Keratinocyte (primary cell): Measurements from ENCODE around the gene IGFBP4. TPM values are rescaled to one million over a fixed set of nuclear protein-coding genes. Genes with fewer than 3 reads are reported as not detected.

Source experiments
- DNase-seq: peaks from one replicate; pipeline ENCODE4 v3.0.0-alpha.2; 2011; ENCODE audit warnings: low read depth, missing footprints, low spot score
- FAIRE-seq: peaks from 2 replicates; lab custom pipeline; 2011; peaks lifted over from hg19 to GRCh38; lab: Jason Lieb, UNC
- H2AFZ ChIP-seq: 2 replicates; pipeline ENCODE4 v1.6.0; 2012; ENCODE audit warnings: low read length, control low read depth, inconsistent platforms; ENCODE audit not compliant: control insufficient read depth
- H3K27ac ChIP-seq: 2 replicates; pipeline ENCODE4 v1.5.1; 2011; ENCODE audit warnings: low read length; ENCODE audit not compliant: control insufficient read depth, insufficient read depth
- H3K27me3 ChIP-seq: 3 replicates; pipeline ENCODE4 v1.6.0; 2011; ENCODE audit warnings: low read length; ENCODE audit not compliant: control insufficient read depth, insufficient read depth; ENCODE audit errors: extremely low read depth
- H3K36me3 ChIP-seq, 2 experiments: 2 replicates in 1 of 2; 3 replicates in 1 of 2; pipeline ENCODE4 v1.5.1; 2011; ENCODE audit warnings: low read length in 2 of 2, mild to moderate bottlenecking in 1 of 2; ENCODE audit not compliant: control insufficient read depth in 2 of 2, insufficient read depth in 2 of 2; ENCODE audit errors: extremely low read depth in 1 of 2
- H3K4me1 ChIP-seq: 3 replicates; pipeline ENCODE4 v1.5.1; 2011; ENCODE audit warnings: low read length; ENCODE audit not compliant: control insufficient read depth, insufficient read depth; ENCODE audit errors: extremely low read depth
- H3K4me2 ChIP-seq: 3 replicates; pipeline ENCODE4 v1.6.0; 2011; ENCODE audit warnings: low read depth, low read length; ENCODE audit not compliant: control insufficient read depth, insufficient read depth; ENCODE audit errors: extremely low read depth
- H3K4me3 ChIP-seq, 3 experiments: fragments of 200-600 bp in 1 of 3; sonication (generic) in 1 of 3; 2 replicates in 2 of 3; 3 replicates in 1 of 3; pipeline ENCODE4 v1.5.1; 2011 to 2016; ENCODE audit warnings: low read length in 3 of 3, mild to moderate bottlenecking in 3 of 3, control low read depth in 2 of 3, inconsistent platforms in 1 of 3, low read depth in 1 of 3, mixed read lengths in 1 of 3, mixed run types in 1 of 3, moderate library complexity in 1 of 3; ENCODE audit not compliant: control insufficient read depth in 2 of 3, insufficient read depth in 2 of 3; ENCODE audit errors: extremely low read depth in 1 of 3
- H3K79me2 ChIP-seq: 2 replicates; pipeline ENCODE4 v1.6.0; 2012; ENCODE audit warnings: low read length; ENCODE audit not compliant: control insufficient read depth, insufficient read depth
- H3K9ac ChIP-seq: 3 replicates; pipeline ENCODE4 v1.6.0; 2011; ENCODE audit warnings: low read length; ENCODE audit not compliant: control insufficient read depth, insufficient read depth; ENCODE audit errors: extremely low read depth
- H3K9me1 ChIP-seq: 3 replicates; pipeline ENCODE4 v1.6.0; 2011; ENCODE audit warnings: low read length; ENCODE audit not compliant: control insufficient read depth, insufficient read depth; ENCODE audit errors: extremely low read depth
- H3K9me3 ChIP-seq: 2 replicates; pipeline ENCODE4 v1.5.1; 2012; ENCODE audit warnings: low read depth, low read length; ENCODE audit not compliant: control insufficient read depth
- H4K20me1 ChIP-seq: 3 replicates; pipeline ENCODE4 v1.6.0; 2011; ENCODE audit warnings: low read length; ENCODE audit not compliant: control insufficient read depth, insufficient read depth; ENCODE audit errors: extremely low read depth
- EZH2 ChIP-seq: IDR thresholded peaks from one replicate; pipeline ENCODE4 v1.6.1; 2012; ENCODE audit warnings: inconsistent platforms, mild to moderate bottlenecking, low read length, moderate library complexity
- dilution Hi-C: fragments of 300-500 bp; cut with MboI; formaldehyde crosslinking; loops from one replicate; pipeline ENCODE4 v1.7.0; 2020; ENCODE audit warnings: low sequenced_read_pairs; ENCODE audit not compliant: extremely low pct_ligation_motif_present
- polyA plus RNA-seq, 5 experiments: library from polyadenylated mRNA; depleted of rRNA in 3 of 5; stranded (reverse) in 3 of 5; stranded (forward) in 1 of 5; unstranded in 1 of 5; fragments of >200 nt; gene quantifications; 1 replicate in 1 of 5; 2 replicates in 3 of 5; 3 replicates in 1 of 5; pipeline versions ENCODE4 v1.2.1 to v1.2.3, GENCODE V29; 2011 to 2012; ENCODE audit warnings: missing spikeins in 2 of 5, low read depth in 1 of 5, low replicate concordance in 1 of 5
- TF ChIP-seq, protein P1 (sequence below), 3 experiments: IDR thresholded peaks in 1 of 3; conservative IDR thresholded peaks in 1 of 3; optimal IDR thresholded peaks in 1 of 3; 2 replicates in 2 of 3; 3 replicates in 1 of 3; pipeline versions ENCODE3 to v1.5.1; 2011; ENCODE audit warnings: low read length in 3 of 3, mild to moderate bottlenecking in 3 of 3, moderate library complexity in 2 of 3, control low read depth in 1 of 3, inconsistent platforms in 1 of 3; ENCODE audit not compliant: insufficient read depth in 2 of 3; ENCODE audit errors: extremely low read depth in 1 of 3

Gene IGFBP4
- polyA plus RNA-seq, 1 donor (not counting 4 experiments of a cell fraction or from before 2014, with no cell fraction given) = 6.0 TPM

GRCh38 chr17:40477796-40478195, 34.5 kb downstream of the IGFBP4 start:
- dilution Hi-C loops = no loop called here
- Histone ChIP-seq H2AFZ (no peak overlapping the region), H3K36me3 (peaks cover 38 to 57% of the 10 kb centered on the region in 2 experiments), H3K27ac (no peak overlapping the region), H3K27me3 (no peaks in the 10 kb centered on the region), H3K4me1 (peaks cover 9% of the 10 kb centered on the region), H3K9me3 (no peaks in the 10 kb centered on the region), H3K79me2 (no peaks in the 10 kb centered on the region), H3K4me3 (no peak overlapping the region), H4K20me1 (peaks cover 77% of the 10 kb centered on the region), H3K9me1 (no peaks in the 10 kb centered on the region), H3K4me2 (no peak overlapping the region), H3K9ac (no peak overlapping the region)
- DNase-seq (peak; percentile 73), FAIRE-seq (no peak)
- TF ChIP-seq, protein P1, sequence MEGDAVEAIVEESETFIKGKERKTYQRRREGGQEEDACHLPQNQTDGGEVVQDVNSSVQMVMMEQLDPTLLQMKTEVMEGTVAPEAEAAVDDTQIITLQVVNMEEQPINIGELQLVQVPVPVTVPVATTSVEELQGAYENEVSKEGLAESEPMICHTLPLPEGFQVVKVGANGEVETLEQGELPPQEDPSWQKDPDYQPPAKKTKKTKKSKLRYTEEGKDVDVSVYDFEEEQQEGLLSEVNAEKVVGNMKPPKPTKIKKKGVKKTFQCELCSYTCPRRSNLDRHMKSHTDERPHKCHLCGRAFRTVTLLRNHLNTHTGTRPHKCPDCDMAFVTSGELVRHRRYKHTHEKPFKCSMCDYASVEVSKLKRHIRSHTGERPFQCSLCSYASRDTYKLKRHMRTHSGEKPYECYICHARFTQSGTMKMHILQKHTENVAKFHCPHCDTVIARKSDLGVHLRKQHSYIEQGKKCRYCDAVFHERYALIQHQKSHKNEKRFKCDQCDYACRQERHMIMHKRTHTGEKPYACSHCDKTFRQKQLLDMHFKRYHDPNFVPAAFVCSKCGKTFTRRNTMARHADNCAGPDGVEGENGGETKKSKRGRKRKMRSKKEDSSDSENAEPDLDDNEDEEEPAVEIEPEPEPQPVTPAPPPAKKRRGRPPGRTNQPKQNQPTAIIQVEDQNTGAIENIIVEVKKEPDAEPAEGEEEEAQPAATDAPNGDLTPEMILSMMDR (optimal IDR thresholded peaks at IDR 0.05 in 1 of 3, IDR thresholded peaks at IDR 0.05 in 1 of 3, conservative IDR thresholded peaks at IDR 0.05 in 1 of 3; ENCODE audit: extremely low read depth in 1 of 3, insufficient read depth in 2 of 3, low read length in 3 of 3) = no peak
- TF ChIP-seq EZH2 = no peak

- Histone ChIP-seq H3K36me3 (peaks cover 39 to 64% of the 10 kb centered on the region in 2 experiments), H3K9me3 (no peaks in the 10 kb centered on the region), H3K4me3 (no peak overlapping the region), H4K20me1 (peaks cover 74% of the 10 kb centered on the region), H3K27ac (no peak overlapping the region), H3K9me1 (peaks cover 2% of the 10 kb centered on the region), H3K4me2 (no peak overlapping the region), H3K4me1 (peaks cover 13% of the 10 kb centered on the region), H3K79me2 (no peaks in the 10 kb centered on the region), H2AFZ (no peak overlapping the region), H3K27me3 (no peaks in the 10 kb centered on the region), H3K9ac (no peak overlapping the region)
- TF ChIP-seq, protein P1 (optimal IDR thresholded peaks at IDR 0.05 in 1 of 3, IDR thresholded peaks at IDR 0.05 in 1 of 3, conservative IDR thresholded peaks at IDR 0.05 in 1 of 3; ENCODE audit: extremely low read depth in 1 of 3, insufficient read depth in 2 of 3, low read length in 3 of 3) = no peak
- TF ChIP-seq EZH2 = no peak
- dilution Hi-C loops = no loop called here
- no peak for FAIRE-seq
- DNase-seq = no peak
These were observed 35.2 kb downstream of the IGFBP4 start for GRCh38 chr17:40478486-40478885.
